Measurements from ENCODE around the gene FLAD1.
A peak's percentile ranks its signal among the peaks of the same experiment; 100 is the strongest.

FLAD1 gene

DNA sequence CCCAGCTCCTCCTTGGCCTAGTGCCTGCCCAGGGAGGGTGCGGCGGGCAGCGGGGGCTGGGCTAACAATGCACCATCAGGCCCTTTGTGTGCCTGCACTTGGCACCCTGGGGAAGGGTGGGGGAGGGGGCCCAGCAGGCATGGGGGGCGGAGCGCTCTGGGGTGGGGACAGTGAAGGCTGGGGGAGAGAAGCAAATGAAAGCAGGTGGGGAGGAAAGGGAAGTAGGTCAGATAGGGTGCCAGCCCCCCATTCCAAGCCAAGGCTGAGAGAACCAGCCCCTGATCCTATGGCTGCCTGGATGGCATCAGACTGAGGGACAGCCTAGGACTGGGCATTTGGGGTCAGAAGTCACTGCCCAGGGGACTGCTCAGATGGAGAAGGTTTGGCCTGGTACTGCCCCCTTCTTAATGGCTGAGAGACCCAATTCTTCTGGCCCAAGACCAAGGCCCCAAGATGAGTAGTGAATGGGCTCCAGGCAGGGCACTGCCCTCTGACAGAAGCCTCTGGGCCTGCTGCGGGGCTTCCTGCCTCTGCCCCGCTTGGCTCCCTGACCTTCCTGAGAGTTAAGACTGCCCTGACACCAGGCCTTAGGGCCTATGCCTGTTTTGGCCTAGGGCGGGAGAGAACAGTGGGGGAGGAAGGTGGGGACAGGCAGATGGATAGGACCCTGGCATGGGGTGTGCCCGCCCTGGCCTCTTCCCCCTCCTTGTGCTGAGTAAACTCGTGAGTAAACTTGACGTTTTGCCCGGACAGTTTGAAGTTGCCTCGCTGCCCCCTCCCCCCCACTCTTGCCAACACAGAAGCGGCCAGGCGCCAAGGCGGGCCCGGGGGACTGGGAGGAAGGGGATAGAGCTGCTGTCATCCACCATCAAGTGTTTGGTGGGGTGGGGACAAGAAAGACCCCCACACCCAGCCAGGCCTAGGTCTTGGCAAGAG, 22.2 kb downstream of the FLAD1 start:
- DNase-seq, result peak; percentile 19

- DNase-seq, result peak; percentile 31
These were observed 23.5 kb downstream of the FLAD1 start for GRCh38 chr1:155006601-155007101.

DNA sequence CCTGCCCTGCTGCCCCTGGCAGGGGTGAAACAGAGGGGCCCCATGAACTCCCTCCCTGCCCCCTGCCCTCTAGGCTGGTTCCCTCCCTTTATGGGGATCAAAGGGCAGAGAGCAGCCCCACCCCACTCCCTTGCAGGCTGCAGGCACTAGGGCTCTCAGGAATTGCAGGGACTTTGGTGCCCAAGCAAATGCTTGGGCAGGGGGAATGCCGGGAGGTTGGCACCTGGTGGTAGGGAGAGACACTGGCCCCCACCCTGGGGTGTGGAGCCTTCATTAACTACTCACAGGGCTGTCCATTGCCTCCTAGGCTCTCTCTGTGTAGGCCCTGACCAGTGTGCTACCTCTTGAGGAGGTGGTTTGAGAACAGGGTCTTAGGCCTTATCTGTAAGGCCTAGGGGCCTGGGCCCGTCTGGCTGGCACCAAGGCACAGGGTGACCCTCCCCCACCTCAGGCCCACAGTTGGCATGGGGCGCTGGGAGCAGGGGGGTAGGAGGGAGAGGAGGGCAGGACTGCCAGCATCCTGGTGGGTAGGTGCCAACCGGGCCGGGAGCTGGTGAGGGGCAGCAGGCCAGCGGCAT, 24.2 kb downstream of the FLAD1 start:
- DNase-seq, result no peak

DNA sequence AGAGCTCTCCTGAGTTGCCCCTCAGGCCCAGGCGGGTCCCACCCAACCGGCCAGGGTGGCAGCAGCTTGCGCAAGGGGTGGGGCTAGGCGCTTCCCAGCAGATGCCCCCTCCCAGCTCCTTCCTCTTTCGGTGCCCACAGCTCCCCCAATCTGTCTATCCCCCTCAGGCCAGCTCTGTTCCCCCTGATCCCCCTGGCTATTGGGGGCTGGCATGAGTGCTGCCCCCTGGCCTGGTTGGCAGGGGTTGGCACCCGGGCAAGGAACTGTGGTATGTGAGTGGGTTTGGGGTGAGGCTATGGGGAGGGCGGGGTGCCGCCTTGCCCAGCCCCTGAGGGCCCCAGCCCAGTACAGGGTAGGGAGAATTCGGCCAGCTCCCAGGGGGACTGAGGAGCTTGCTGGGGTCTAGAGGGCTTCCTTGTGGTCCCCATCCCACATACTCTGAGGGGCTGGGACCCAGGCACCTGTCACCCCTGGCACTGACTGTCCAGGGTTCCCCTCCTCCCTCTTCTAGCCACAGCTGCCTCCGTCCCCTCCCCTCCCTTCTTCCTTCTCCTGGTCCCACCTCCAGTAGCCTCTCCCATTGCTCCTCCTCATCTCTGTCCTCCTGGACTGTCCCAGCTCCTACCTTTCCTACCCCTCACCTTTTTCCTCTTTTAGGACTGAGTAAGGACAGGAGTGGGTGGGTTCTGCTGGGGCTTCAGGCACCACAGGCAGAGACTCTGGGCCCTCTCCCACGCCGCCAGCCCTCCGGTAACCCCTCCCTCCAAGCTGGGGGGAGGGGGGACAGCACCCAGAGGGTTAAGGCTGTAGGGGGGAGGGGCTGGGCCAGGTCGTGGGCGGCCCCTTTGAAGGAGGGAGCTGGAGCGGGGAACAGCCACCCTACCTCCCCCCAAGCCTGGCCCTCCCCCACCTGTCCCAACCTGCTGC, 25.1 kb downstream of the FLAD1 start:
- DNase-seq, result no peak

DNA sequence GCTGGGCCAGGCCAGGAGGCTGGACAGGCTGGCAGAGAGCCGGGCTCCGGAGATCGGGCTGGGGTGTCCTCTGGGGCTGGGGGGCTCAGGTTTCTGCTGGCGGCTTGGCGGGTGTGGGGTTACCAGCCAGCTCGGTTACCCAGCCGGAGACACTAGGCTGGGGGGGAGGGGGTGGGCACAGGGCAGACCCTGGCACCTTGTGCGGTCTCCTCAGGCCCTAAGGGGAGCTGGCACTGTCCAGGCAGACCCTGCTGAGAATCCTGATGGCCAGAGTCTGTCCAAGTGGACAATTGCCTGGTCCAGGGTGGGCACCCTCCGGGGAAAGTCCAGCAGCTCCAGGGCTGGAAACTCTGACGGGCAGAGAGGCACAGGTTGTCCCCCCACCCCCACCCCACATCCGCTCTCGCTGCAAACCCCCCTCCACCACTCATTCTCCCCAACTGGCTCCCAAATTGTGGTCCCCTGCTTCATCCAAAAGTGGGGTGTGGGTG, 26.1 kb downstream of the FLAD1 start:
- no peak for DNase-seq

DNA sequence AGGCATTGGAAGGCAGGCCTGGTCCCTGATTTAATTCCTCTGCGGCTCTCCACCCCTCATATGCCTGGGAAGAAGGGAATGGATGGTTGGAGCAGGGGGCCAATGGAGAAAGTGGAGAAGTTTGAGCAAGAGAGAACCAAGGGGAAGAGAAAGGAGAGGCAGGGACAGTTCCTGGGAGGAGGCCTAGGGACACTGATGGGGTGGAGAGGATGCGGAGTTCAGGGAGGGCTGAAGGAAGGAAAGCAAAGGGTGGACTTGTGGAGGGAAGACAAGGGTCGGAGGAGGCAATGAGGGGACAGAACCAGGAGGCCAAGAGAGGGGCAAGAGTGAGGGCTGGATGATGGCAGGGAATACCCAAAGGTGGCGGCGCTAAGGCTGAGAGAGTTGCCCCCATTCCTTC, 26.6 kb downstream of the FLAD1 start:
- no peak for DNase-seq

DNA sequence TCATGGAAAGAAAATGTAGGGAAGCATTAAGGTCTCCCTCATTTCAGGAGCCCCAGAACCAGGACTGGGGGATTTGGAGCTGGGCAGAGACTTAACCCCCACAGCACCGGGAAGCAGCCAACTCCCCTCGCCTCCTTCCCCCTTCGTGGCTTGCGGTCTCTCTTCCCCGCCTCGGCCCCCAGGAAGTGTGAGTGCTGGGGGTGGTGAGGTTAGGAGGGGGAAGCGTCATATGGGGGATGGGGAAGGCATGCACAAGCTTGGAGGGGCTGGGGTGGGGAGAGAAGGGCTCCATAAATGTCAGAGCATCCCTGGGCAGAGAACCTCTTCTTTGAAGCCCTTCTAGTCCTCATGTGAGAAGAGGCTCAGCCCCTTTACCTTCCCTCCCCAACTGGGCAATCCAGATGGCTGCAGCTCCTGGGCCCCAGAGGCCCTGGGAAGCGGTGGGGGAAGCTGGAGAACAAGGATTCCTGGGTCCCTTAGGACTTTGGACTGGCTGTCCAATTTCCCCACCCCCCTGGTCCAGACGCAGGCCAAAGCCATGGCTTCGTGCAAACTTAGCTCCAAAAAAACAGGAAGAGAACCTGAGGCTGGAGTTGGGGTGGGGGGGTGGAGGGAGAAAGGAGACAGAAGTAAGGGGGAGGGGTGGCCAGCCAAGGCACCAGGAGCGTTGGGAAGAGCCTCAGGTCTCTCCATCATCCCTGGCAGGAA, 27.2 kb downstream of the FLAD1 start:
- DNase-seq, result no peak

DNA sequence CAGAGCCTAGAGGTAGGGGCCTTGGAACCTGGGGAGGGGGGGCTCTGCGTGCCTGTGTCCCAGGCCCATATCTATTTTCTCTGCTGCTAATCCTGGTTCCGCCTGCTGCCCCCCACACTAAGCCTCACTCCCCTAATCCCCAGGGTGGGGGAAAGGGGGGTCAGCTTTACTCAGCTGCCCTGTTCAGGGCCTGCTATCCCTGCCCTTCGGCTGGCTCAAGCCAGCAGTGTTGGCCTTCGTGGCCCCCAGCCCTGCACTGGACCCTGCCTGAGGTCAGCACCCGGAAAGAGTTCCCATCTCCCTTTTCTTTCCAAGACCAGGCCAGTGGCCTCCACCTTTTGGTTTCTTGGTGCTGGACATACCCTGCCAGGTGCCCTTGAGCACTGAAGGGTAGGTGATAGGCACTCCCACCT, 27.9 kb downstream of the FLAD1 start:
- DNase-seq, result no peak

- no peak for DNase-seq
These were observed 28.4 kb downstream of the FLAD1 start for GRCh38 chr1:155011437-155012025.

DNA sequence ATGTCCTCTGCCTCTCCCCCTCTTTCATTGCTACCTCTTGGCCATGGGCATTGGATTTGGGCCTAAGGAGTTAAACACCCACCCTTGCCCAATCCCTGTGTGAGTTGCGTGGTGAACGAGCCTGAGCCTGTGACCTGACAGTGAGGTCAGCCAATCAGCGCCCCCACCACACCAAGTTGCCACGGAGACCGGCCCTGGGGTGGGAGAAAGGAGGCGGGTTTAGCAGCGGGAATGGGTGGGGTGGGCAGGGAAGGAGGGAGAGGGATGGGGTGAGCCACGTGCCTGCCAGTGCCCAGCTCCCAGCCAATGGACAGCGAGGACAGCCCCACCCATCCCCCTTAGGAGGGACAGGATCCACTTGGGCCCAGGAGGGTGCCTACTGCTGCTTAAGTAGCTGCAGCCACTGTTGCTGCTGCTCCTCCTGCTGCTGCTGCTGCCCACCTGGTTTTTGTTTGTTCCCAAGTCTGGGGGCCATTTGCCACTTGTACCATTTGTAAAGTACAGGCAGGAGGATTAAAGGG, 28.9 kb downstream of the FLAD1 start:
- no peak for DNase-seq

GRCh38 chr1:155012776-155013602, 29.8 kb downstream of the FLAD1 start:
- DNase-seq, result no peak

DNA sequence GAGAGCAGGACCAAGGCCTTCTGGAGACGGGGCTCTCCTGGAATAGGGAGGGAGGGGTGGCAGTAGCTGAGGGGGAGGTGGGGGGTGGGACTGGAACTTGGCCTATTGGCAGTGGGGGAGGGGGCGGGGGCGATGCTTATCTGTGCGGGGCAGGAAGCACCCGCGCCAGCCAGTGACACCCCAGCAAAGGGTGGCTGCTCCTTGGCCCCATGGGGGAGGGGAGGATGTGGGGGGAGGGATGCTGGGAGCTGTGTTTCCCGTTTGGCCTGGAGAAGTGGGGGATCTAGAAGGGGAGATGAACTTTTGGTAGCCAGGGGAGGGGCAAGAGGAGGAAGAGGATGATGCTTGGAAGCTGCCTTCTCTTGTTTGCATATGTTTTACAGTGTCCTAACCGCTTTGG, 30.5 kb downstream of the FLAD1 start:
- DNase-seq, result no peak

GRCh38 chr1:155014709-155015508, 31.8 kb downstream of the FLAD1 start:
- DNase-seq, result no peak

DNA sequence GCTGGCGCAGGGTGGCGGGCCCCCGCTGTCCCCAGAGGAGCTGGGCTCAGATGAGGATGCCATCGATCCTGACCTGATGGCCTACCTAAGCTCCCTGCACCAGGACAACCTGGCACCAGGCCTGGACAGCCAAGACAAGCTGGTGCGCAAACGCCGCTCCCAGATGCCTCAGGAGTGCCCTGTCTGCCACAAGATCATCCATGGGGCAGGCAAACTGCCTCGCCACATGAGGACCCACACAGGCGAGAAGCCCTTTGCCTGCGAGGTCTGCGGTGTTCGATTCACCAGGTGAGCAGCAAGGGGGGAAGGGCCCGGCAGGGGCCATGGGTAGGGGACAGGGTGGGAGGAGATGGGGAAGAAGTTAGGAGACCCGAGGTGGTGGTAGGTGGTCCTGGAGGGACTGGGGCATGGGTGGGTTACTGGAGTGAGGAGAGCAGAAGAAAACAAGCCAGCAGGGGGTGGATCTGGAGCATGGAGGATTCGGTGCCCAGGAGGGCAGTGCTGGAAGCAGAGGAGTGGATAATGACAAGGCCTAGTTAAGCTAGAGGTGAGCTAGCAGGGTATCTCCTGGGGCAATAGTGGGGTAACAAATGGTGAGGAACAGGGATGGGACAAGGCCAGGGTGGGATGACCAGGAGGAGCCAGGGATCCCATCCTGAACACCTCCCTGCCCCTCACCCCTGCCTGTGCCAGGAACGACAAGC, 32.5 kb downstream of the FLAD1 start:
- no peak for DNase-seq

DNA sequence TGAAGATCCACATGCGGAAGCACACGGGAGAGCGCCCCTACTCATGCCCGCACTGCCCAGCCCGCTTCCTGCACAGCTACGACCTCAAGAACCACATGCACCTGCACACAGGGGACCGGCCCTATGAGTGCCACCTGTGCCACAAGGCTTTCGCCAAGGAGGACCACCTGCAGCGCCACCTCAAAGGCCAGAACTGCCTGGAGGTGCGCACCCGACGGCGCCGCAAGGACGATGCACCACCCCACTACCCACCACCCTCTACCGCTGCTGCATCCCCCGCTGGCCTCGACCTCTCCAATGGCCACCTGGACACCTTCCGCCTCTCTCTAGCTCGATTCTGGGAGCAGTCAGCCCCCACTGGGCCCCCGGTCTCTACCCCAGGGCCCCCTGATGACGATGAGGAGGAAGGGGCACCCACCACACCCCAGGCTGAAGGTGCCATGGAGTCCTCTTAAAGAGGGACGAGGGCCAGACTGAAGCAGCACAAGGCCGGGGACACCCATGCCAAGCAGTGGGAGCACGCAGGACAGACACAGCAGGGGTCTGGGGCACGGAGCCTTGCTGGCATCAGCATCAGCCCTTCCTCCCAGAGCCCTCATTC, 33.2 kb downstream of the FLAD1 start:
- no peak for DNase-seq

GRCh38 chr1:155017041-155017945, 34.1 kb downstream of the FLAD1 start:
- DNase-seq, result peak; percentile 95

DNA sequence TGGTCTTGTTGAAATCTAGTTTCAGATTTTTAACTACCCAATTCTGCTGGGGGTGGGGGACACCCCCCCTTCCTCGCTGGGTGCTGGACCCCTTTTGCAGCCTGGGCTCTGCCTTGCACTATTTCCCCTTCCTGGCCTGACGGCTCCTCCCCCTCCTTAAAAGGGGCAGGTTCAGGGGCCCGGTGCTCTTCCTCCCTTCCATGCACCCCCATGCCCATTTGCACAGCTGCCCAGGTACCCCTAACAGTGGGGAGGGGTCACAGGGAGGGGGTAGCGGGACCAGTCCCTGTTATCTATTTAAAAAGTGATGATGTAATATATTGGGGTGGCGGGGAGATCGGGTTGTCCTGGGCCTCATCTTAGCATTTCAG, 34.8 kb downstream of the FLAD1 start:
- DNase-seq, result no peak
